Hematopoietic multipotent progenitor cell (in vitro differentiated cells): ENCODE measurements around the gene SERHL2. TPM values are rescaled to one million over a fixed set of nuclear protein-coding genes. Genes with fewer than 3 reads are reported as not detected.
"Not testable (repeated sequence)": the region's sequence is repeated elsewhere in the genome, so short reads cannot be mapped to it uniquely, and the experiment has no call there.

Experiments used
- DNase-seq, 3 donors: peaks; one replicate each; pipeline ENCODE4 v3.0.0-alpha.2; 2011 to 2015; ENCODE audit warnings: low read depth in 2 of 3, low spot score in 2 of 3
- total RNA-seq: library from RNA; depleted of rRNA; stranded (reverse); fragments of >200 nt; gene quantifications from one replicate; pipeline ENCODE4 v1.2.3, GENCODE V29; 2012

Gene SERHL2
- total RNA-seq: 0.27 TPM

- DNase-seq: peak; percentile 68 to 86 (median 83)
Measured at GRCh38 chr22:42553475-42554361, at the start of gene SERHL2. TSS of gene SERHL2 (plus strand) at chr22:42553956. CDS start at chr22:42554021, 65 bp downstream.

- DNase-seq: not testable (repeated sequence)
Measured at GRCh38 chr22:42508327-42508974, 45.3 kb upstream of the SERHL2 start.

- not testable (repeated sequence) for DNase-seq
Measured at GRCh38 chr22:42508975-42509364, 44.8 kb upstream of the SERHL2 start.

- DNase-seq: no peak
Measured at GRCh38 chr22:42509548-42509947, 44.2 kb upstream of the SERHL2 start.

GRCh38 chr22:42511401-42511891, 42.3 kb upstream of the SERHL2 start:
- DNase-seq: no peak

- DNase-seq: not testable (repeated sequence)
Measured at GRCh38 chr22:42512273-42512990, 41.3 kb upstream of the SERHL2 start.

GRCh38 chr22:42514331-42514730, 39.4 kb upstream of the SERHL2 start:
- DNase-seq: not testable (repeated sequence)

GRCh38 chr22:42515304-42515703, 38.5 kb upstream of the SERHL2 start:
- DNase-seq: not testable (repeated sequence)

- no peak for DNase-seq
Measured at GRCh38 chr22:42515896-42516295, 37.9 kb upstream of the SERHL2 start.

GRCh38 chr22:42517103-42517502, 36.7 kb upstream of the SERHL2 start:
- DNase-seq: not testable (repeated sequence)

GRCh38 chr22:42518638-42519524, 34.9 kb upstream of the SERHL2 start:
- DNase-seq: not testable (repeated sequence)

- DNase-seq: peak; percentile 79 to 84 (median 80)
Measured at GRCh38 chr22:42519525-42520401, 34.0 kb upstream of the SERHL2 start, which contains the start of gene RRP7A. TSS of gene RRP7A (minus strand) at chr22:42519796. CDS start at chr22:42519786, 10 bp downstream.

GRCh38 chr22:42521228-42521546, 32.6 kb upstream of the SERHL2 start:
- DNase-seq: no peak

- no peak for DNase-seq
Measured at GRCh38 chr22:42522546-42522945, 31.2 kb upstream of the SERHL2 start.

GRCh38 chr22:42528591-42529307, 25.0 kb upstream of the SERHL2 start:
- DNase-seq: no peak

GRCh38 chr22:42529435-42529834, 24.3 kb upstream of the SERHL2 start:
- DNase-seq: not testable (repeated sequence)

- not testable (repeated sequence) for DNase-seq
Measured at GRCh38 chr22:42531401-42532084, 22.2 kb upstream of the SERHL2 start.

GRCh38 chr22:42533638-42533977, 20.1 kb upstream of the SERHL2 start:
- DNase-seq: no peak
